Activated naive CD8-positive, alpha-beta T cell treated with anti-CD3 and anti-CD28 coated beads, Interleukin-2, amount 50 U/mL, for 24 hours (primary cell): Measurements from ENCODE around the gene ANKDD1A.

Source experiments
- ATAC-seq: fragments of 150-1000 bp; cut with Tn5 transposase; one replicate; pipeline ENCODE4 v1.10.0; 2021
- DNase-seq: peaks from one replicate; pipeline ENCODE4 v3.0.0; 2021
- H3K27ac Mint-ChIP-seq: one replicate; pipeline ENCODE4 v1.8.0; 2021; ENCODE audit warnings: mild to moderate bottlenecking, mixed read lengths
- H3K27me3 Mint-ChIP-seq: one replicate; pipeline ENCODE4 v1.8.0; 2021; ENCODE audit warnings: mixed read lengths
- H3K36me3 Mint-ChIP-seq: one replicate; pipeline ENCODE4 v1.8.0; 2021; ENCODE audit warnings: low read depth, mixed read lengths
- H3K4me1 Mint-ChIP-seq: one replicate; pipeline ENCODE4 v1.8.0; 2021; ENCODE audit warnings: mixed read lengths
- H3K4me3 Mint-ChIP-seq: one replicate; pipeline ENCODE4 v1.8.0; 2021; ENCODE audit warnings: mild to moderate bottlenecking, moderate library complexity, mixed read lengths
- H3K9me3 Mint-ChIP-seq: one replicate; pipeline ENCODE4 v1.8.0; 2021; ENCODE audit warnings: mixed read lengths

The ANKDD1A gene

DNA sequence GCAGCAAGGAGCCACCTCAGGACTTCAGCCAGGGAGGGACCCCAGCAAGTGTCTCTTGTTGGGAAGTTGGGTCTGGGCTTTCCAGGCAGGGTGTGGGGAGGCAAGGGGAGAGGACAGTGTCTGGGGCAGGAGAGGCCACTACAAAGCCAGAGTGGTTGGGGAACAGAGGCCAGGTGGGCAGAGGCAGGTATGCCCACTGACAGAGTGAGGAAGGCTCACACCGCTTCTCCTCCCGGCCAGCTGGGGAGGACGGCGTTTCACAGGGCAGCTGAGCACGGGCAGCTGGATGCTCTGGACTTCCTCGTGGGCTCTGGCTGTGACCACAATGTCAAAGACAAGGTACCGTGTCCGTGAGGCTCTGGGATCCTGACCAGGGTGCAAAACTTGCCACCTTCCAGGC is 15.0 kb downstream of the ANKDD1A start:
- H3K36me3 Mint-ChIP-seq, result peaks cover 2% of the 10 kb centered on the region
- no peaks in the 10 kb centered on the region for H3K27me3 Mint-ChIP-seq
- H3K27ac Mint-ChIP-seq, result no peak overlapping the region
- peaks cover 4% of the 10 kb centered on the region for H3K4me1 Mint-ChIP-seq
- H3K9me3 Mint-ChIP-seq, result no peaks in the 10 kb centered on the region
- DNase-seq (no peak), ATAC-seq (no peak)
- H3K4me3 Mint-ChIP-seq, result no peak overlapping the region

DNA sequence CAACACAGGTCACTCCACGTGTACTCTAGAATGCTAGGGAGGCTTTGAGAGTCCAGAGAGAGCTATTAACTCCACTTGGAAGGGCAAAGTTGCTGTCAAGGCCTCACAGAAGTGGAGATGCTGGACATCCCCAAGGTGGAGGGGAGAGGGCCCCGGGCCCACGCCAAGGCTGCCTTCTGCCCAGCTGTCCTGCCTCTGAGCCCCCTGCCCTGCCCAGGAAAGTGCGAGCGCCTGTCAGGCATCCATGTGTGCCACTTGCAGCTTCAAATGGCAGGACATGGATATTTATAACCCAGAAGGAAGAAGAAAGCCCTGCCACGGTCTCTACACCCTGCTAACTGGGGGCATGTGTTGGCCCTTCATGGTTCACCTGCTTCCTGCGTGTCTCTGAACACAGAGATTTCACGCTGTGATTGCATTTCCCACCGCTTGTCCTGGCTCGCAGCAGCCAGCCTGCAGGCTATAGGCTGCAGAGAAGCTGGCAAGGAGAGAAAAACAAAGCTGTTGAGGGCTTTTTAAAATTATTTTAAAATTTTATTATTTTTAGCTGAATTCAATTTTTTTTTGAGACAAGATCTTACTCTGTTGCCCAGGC is 17.0 kb downstream of the ANKDD1A start:
- ATAC-seq (no peak), DNase-seq (no peak)
- H3K27ac Mint-ChIP-seq, result no peak overlapping the region
- peaks cover 2% of the 10 kb centered on the region for H3K4me1 Mint-ChIP-seq
- no peak overlapping the region for H3K4me3 Mint-ChIP-seq
- H3K27me3 Mint-ChIP-seq, result no peaks in the 10 kb centered on the region
- peaks cover 3% of the 10 kb centered on the region for H3K36me3 Mint-ChIP-seq
- no peaks in the 10 kb centered on the region for H3K9me3 Mint-ChIP-seq

DNA sequence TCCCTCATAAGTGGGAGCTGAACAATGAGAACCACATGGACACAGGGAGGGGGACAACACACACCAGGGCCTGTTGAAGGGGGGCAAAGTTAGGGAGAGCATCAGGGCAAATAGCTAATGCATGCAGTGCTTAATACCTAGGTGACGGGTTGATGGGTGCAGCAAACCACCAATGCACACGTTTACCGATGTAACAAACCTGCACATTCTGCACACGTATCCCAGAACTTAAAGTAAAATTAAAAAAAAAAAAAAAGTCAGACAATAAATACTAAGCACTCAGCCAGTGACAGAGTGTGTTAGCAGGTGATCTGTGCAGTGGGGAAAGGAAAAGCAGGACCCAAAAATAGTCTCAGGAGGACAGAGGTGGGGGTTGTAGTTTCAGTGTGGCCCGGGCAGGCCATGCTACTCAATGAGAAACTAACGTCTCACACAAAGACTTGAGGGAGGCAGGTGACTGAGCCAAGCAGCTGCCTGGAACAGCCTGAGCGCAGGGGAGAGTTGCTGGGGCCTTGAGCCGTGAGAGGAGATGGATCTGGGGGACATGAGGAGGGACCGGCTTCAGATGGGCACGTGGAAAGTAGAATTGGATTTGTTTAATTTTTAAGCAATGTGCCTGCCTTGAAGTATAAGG is 18.4 kb downstream of the ANKDD1A start:
- Mint-ChIP-seq H3K4me3 (no peak overlapping the region), H3K9me3 (no peaks in the 10 kb centered on the region), H3K27ac (no peak overlapping the region), H3K36me3 (peaks cover 6% of the 10 kb centered on the region), H3K27me3 (no peaks in the 10 kb centered on the region), H3K4me1 (peaks cover 2% of the 10 kb centered on the region)
- no peak for ATAC-seq
- DNase-seq, result no peak

DNA sequence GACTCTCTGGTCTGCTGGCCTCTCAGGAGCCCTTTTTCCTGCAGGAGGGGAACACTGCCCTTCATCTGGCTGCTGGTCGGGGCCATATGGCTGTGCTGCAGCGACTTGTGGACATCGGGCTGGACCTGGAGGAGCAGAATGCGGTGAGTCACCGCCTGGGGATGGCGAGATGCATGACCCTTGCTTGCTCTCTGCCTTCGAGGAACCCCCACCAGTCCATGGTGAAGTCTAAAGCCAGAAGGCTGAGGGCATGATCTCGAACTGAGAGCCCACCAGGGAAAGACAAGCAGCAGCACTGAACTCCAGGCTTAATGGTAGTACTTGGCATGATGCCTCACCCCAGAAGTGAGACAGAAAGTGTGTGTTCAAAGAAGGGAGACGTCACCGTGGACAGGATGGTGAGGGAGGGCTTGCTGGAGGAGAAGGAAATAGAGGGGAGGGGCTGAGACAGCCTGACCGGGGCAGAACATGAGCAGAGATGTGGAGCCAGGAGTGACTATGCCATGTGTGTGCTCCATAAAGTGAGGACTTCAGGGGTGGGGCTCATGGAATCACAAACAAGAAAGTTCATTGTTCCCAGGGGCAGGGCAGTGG is 19.2 kb downstream of the ANKDD1A start:
- peaks cover 6% of the 10 kb centered on the region for H3K36me3 Mint-ChIP-seq

DNA sequence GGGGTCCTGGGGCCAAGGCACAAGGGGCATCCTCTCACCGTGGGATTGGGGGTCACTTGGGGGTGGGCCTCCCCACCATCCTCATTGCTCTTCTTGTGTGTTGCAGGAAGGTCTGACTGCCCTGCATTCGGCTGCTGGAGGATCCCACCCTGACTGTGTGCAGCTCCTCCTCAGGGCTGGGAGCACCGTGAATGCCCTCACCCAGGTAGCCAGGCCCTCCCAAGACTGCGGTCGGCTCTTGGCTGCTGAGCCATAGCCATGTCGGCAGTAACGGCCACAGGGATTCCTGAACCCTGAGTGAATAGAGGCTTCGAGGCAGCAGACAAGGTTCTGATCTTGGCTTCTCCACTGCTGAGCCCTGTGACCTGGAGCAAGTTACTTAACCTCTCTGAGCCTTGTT is 19.7 kb downstream of the ANKDD1A start:
- Mint-ChIP-seq H3K27ac (no peak overlapping the region), H3K36me3 (peaks cover 4% of the 10 kb centered on the region), H3K9me3 (no peaks in the 10 kb centered on the region), H3K4me3 (no peak overlapping the region), H3K27me3 (no peaks in the 10 kb centered on the region), H3K4me1 (peaks cover 2% of the 10 kb centered on the region)
- ATAC-seq (no peak), DNase-seq (no peak)

More for the DNA sequence above, 19.2 kb downstream of the ANKDD1A start:
- H3K4me1 Mint-ChIP-seq, result peaks cover 2% of the 10 kb centered on the region
- no peak overlapping the region for H3K27ac Mint-ChIP-seq
- ATAC-seq (no peak), DNase-seq (no peak)
- H3K4me3 Mint-ChIP-seq, result no peak overlapping the region
- H3K9me3 Mint-ChIP-seq, result no peaks in the 10 kb centered on the region
- no peaks in the 10 kb centered on the region for H3K27me3 Mint-ChIP-seq

DNA sequence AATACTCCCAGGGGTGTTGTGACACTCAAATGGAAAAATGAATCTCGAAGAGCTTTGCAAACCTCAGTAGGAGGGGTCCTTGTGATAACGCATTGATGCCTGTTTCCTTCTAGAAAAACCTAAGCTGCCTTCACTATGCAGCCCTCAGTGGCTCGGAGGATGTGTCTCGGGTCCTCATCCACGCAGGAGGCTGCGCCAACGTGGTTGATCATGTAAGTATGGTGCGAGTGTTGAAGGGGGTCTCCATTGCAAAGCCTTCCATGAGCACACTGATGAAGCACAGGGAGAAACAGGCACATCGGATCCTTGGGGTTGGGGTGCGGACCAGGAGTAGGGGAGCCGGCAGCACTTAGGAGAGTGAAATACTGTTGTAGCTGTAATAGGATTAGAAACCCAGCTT is 22.3 kb downstream of the ANKDD1A start:
- no peak overlapping the region for H3K27ac Mint-ChIP-seq
- no peak for ATAC-seq
- no peaks in the 10 kb centered on the region for H3K9me3 Mint-ChIP-seq
- H3K4me1 Mint-ChIP-seq, result no peaks in the 10 kb centered on the region
- H3K27me3 Mint-ChIP-seq, result no peaks in the 10 kb centered on the region
- no peak overlapping the region for H3K4me3 Mint-ChIP-seq
- DNase-seq, result no peak
- peaks cover 4% of the 10 kb centered on the region for H3K36me3 Mint-ChIP-seq

DNA sequence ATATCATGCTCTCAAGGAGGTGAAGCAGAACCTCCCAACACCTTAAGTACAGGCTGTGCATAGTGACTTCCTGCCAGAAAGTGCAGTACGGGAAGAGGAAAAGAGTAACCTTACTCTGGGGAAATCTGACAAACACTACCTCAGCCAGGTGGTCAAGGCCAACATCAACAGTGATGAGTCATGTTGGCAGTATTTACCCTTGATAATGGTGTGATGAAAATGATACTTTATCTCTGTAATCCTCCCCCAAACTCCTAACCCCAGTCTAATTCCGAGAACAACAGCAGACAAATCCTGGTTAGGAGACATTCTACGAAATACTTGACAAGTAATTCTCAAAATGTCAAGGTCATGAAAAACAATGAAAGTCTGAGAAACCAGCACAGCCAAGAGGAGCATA is 26.5 kb downstream of the ANKDD1A start:
- Mint-ChIP-seq H3K4me3 (no peak overlapping the region), H3K36me3 (peaks cover 4% of the 10 kb centered on the region), H3K27me3 (no peaks in the 10 kb centered on the region), H3K27ac (no peak overlapping the region), H3K4me1 (no peaks in the 10 kb centered on the region), H3K9me3 (no peaks in the 10 kb centered on the region)
- ATAC-seq, result no peak
- DNase-seq, result no peak

DNA sequence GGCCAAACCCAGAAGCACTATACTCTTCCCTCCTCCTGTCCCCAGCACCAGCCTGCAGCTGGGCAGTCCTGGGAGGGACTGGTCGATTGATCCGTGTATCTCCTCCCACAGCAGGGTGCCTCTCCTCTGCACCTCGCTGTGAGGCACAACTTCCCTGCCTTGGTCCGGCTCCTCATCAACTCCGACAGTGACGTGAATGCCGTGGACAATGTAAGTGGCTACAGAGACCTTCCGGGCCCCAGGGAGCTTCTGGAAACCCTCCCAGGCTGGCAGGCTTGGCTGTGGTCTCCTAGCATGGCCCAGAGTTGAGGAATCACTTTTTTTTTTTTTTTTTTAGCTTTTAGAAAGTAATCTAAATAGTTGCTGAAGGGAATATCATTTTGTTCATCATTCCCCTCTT is 30.7 kb downstream of the ANKDD1A start:
- no peaks in the 10 kb centered on the region for H3K36me3 Mint-ChIP-seq
- no peaks in the 10 kb centered on the region for H3K9me3 Mint-ChIP-seq
- no peak overlapping the region for H3K4me3 Mint-ChIP-seq
- H3K4me1 Mint-ChIP-seq, result no peaks in the 10 kb centered on the region
- ATAC-seq, result no peak
- no peak for DNase-seq
- H3K27me3 Mint-ChIP-seq, result no peaks in the 10 kb centered on the region
- no peak overlapping the region for H3K27ac Mint-ChIP-seq

DNA sequence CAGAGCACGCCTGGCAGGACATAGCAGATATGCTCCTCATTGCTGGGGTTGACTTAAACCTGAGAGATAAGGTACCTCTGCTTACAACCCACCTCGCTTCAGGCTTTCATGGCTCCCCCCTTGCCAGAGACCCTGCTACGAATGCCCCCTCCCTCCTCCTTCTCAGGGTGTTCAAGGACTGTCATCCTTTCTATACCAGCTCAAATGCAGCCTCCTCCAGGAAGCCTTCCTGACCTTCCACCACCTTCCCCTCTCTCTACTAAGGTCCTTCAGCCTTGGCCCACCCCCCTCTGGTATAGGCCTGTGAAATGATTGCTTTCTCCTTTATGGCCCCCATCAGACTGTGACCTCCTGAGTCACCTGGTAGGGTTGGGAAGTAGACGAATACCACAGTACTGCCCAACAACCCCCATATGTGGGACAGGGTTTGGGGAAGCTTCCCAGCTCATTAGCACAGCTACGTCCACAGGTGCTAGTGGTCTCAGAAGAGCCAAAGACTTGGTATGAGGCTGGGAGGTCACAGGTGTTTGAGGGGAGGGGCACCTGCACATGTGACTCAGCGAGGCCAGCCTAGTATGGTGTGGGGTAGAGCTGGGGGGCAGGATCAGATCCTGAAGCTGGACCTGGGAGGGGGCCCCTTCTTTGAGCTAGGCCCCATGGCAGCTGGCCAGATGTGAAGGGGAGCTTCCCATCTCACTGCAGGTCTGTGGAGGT is 32.0 kb downstream of the ANKDD1A start:
- DNase-seq (no peak), ATAC-seq (no peak)
- H3K36me3 Mint-ChIP-seq, result no peaks in the 10 kb centered on the region
- H3K4me1 Mint-ChIP-seq, result no peaks in the 10 kb centered on the region
- H3K4me3 Mint-ChIP-seq, result no peak overlapping the region
- H3K27ac Mint-ChIP-seq, result no peak overlapping the region
- H3K27me3 Mint-ChIP-seq, result no peaks in the 10 kb centered on the region
- H3K9me3 Mint-ChIP-seq, result no peaks in the 10 kb centered on the region

DNA sequence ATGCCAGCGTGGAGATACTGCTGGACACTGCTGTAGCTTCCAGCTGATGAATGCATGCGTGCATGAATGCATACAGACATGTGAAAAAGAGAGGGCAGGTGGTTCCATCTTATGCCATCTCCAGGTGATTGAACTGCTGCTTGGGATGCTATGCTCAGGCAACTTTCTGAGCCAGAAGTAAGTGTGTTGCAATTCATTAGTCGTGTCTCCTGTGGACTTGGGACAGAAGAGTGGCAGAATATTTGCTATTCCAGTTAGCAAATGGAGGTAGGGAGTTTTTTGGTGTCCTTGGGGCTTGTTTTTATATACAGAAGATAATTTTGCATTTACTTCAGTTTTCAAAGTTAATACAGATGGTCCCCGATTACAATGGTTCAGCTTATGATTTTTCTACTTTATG is 33.3 kb downstream of the ANKDD1A start:
- no peak overlapping the region for H3K27ac Mint-ChIP-seq
- H3K4me3 Mint-ChIP-seq, result no peak overlapping the region
- H3K4me1 Mint-ChIP-seq, result no peaks in the 10 kb centered on the region
- DNase-seq, result no peak
- no peaks in the 10 kb centered on the region for H3K36me3 Mint-ChIP-seq
- no peaks in the 10 kb centered on the region for H3K9me3 Mint-ChIP-seq
- no peak for ATAC-seq
- H3K27me3 Mint-ChIP-seq, result no peaks in the 10 kb centered on the region

DNA sequence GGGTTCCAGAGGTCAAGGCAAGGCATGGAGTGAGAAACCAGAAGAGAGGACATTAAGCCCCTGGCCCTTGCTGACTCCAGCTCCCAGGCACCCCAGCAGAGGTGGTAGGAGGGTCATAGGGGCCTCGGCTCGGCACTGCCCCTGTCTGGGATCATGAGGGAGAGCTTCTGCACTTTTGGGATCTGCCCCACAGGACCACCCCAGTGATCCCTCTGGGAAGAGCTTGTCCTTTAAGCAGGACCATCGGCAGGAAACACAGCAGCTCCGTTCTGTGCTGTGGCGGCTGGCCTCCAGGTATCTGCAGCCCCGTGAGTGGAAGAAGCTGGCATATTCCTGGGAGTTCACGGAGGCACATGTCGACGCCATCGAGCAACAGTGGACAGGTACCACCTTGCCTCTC is 35.5 kb downstream of the ANKDD1A start:
- H3K4me3 Mint-ChIP-seq, result no peak overlapping the region
- no peak overlapping the region for H3K27ac Mint-ChIP-seq
- H3K27me3 Mint-ChIP-seq, result no peaks in the 10 kb centered on the region
- no peak for ATAC-seq
- DNase-seq, result no peak
- no peaks in the 10 kb centered on the region for H3K36me3 Mint-ChIP-seq
- H3K4me1 Mint-ChIP-seq, result no peaks in the 10 kb centered on the region
- H3K9me3 Mint-ChIP-seq, result no peaks in the 10 kb centered on the region

DNA sequence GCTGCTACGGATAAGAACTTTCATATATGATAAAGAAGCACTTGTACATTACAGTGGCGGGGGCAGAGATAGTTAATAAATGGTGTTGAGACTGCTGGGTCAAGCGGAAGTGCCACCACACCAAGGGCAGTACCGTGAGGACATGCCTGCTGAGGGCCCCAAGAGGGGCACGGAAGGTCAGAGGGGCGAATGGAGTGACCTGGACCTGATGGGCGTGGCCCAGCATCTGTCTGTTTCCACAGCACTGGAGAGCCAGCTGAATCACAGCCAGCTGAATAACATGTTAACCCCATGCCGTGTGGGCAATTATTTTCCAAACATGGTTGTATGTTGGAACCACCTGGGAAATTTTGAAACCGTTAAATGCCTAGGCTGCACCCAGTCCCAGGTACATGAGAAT is 37.2 kb downstream of the ANKDD1A start:
- no peak for DNase-seq
- H3K4me1 Mint-ChIP-seq, result peaks cover 9% of the 10 kb centered on the region
- no peak overlapping the region for H3K4me3 Mint-ChIP-seq
- no peak overlapping the region for H3K27ac Mint-ChIP-seq
- no peaks in the 10 kb centered on the region for H3K9me3 Mint-ChIP-seq
- H3K36me3 Mint-ChIP-seq, result no peaks in the 10 kb centered on the region
- no peak for ATAC-seq
- no peaks in the 10 kb centered on the region for H3K27me3 Mint-ChIP-seq

DNA sequence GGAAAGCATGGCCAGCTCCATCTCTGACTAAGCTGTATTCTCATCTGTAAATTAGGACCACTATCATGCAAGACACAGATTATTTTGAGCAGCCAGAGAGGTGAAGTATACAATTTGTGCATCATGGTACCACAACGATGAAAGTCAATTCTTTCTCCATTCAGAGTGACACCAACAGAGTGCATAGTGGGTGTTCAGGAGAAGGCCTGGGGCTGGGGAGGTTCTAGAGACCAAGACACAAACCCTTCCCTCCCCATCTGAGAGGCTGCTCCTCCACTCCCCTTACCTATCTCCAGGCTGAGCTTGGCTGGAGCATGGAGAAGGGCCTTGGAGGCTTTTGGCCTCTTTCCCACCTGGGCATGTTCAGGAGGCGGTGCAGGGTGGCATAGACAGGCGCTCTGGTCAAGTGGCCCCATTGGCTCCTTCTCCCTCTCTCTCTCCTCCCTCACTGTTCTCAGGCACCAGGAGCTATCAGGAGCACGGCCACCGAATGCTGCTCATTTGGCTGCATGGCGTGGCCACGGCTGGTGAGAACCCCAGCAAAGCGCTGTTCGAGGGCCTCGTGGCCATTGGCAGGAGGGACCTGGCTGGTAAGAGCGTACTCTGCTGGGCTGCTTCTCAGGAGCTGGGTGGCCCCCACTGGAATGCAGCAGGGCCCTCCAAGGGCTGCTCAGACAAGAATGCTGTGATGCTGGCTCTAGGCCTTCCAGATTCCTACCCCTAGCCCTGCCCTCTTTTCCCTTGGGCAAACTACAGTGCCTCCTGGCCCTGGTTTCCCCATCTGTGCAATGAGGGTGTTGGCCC is 37.9 kb downstream of the ANKDD1A start:
- ATAC-seq (no peak), DNase-seq (no peak)
- Mint-ChIP-seq H3K36me3 (no peaks in the 10 kb centered on the region), H3K4me3 (no peak overlapping the region), H3K9me3 (no peaks in the 10 kb centered on the region), H3K27ac (no peak overlapping the region), H3K27me3 (no peaks in the 10 kb centered on the region), H3K4me1 (peaks cover 14% of the 10 kb centered on the region)

DNA sequence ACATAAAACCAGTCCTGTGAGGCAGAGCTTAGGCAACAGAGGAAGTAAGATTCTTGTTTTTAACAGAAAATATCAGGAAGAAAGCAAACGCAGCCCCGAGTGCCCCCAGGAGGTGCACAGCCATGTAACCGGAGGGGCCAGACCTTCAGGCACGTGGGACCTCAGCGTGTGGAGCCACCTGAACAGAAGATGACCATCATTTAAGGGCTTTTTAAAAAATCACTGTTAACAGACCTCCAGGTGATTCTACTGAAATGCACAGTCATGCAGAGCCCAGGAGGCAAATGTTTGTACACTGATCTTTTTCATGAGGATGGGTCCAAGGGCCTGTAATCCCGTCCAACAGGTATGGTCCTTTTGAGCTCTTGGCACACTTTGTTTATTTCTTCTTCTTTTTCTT is 39.2 kb downstream of the ANKDD1A start:
- Mint-ChIP-seq H3K27me3 (no peaks in the 10 kb centered on the region), H3K4me3 (no peak overlapping the region), H3K9me3 (no peaks in the 10 kb centered on the region), H3K27ac (peak overlapping the region; percentile 54), H3K4me1 (peaks cover 16% of the 10 kb centered on the region), H3K36me3 (peaks cover 4% of the 10 kb centered on the region)
- DNase-seq, result no peak
- no peak for ATAC-seq
